A673 (cell line): ENCODE measurements around the gene AKAP6.

Experiments used
- CTCF ChIP-seq: fragments of 300-800, 200-600 bp; sonication (generic); conservative IDR thresholded peaks from 2 replicates; pipeline ENCODE4 v1.5.1; 2017; ENCODE audit warnings: low read depth, mild to moderate bottlenecking, antibody characterized with exemption, low read length, moderate library complexity, mixed read lengths
- EZH2 ChIP-seq: fragments of 200-600 bp; sonication (generic); IDR thresholded peaks from 2 replicates; pipeline ENCODE4 v1.6.1; 2017; ENCODE audit warnings: borderline replicate concordance, low read depth, mild to moderate bottlenecking, mixed read lengths, antibody characterized with exemption, low read length; ENCODE audit not compliant: poor library complexity, severe bottlenecking

DNA sequence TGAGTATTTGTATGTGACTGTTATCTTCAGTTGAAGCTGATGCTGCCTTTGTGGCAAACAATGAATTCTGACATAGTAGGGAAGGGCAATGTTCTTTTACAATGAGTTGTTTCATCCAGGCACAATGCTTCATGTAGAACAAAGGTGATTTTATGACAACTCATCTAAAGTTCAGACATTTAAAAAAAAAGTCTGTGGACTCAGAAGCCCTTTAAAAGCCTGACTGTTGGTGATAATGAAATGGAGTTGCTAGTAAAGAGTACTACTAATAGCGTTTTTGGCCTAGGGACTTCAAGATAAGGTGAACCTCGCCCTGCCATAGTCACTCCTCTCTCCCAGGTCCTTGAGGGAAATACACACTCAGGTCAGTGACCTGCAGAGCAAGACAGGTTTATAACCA lies 105.1 kb downstream of the AKAP6 start:
- no peak for TF ChIP-seq CTCF
- no peak for TF ChIP-seq EZH2
